GM12892 (cell line): ENCODE data around the gene ZNF628.

Experiments used
- POLR2A ChIP-seq: IDR thresholded peaks from 2 replicates; pipeline ENCODE4 v1.6.1; 2011; ENCODE audit warnings: low read depth, low read length, control low read depth
- POLR2AphosphoS5 ChIP-seq: IDR thresholded peaks from 2 replicates; pipeline ENCODE4 v1.6.1; 2011; ENCODE audit warnings: low read depth, low read length, control low read depth
- TAF1 ChIP-seq: IDR thresholded peaks from 2 replicates; pipeline ENCODE4 v1.6.1; 2011; ENCODE audit warnings: low read depth, mild to moderate bottlenecking, control low read depth, low read length, borderline replicate concordance

GRCh38 chr19:55525289-55526101 is 49.1 kb downstream of the ZNF628 start:
- TF ChIP-seq POLR2A: no peak
- TF ChIP-seq POLR2AphosphoS5: no peak
- TF ChIP-seq TAF1: no peak
